Measurements from ENCODE around the gene PRM1. TPM values are rescaled to one million over a fixed set of nuclear protein-coding genes. Genes with fewer than 3 reads are reported as not detected.

PRM1 gene
- total and polyA plus RNA-seq, 2 of the 13 experiments (the other 11 are each of a cell fraction or from before 2014, with no cell fraction given) = not detected

DNA sequence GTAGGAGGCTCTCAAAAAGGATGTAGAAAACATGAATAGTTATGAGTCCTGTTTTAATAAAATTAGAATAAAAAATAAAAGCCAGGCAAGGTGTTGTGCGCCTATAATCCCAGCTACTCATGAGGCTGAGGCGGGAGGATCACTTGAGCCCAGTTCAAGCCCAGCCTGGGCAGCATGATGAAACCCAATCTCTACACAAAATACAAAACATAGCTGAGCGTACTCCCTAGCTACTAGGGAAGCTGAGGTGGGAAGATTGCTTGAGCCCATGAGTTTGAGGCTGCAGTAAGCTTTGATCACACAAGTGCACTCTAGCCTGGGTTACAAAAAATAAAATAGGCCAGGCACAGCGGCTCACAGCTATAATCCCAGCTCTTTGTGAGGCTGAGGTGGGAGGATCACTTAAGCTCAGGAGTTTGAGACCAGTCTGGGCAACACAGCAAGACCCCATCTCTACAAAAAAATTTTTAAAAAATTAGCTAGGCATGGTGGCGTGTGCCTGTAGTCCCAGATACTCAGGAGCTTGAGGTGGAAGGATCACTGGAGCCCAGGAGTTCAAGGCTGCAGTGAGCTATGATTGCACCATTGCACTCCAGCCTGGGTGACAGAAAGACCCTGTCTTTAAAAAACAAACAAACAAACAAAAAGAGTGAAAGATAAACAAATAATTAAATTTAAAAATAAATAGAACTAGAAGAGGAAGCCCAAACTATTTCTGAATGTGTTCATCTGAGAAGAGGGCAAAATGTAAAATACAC lies 17.2 kb upstream of the PRM1 start (continued):
- TF ChIP-seq SAP130 (CRISPR knock-in tag; IDR thresholded peaks at IDR 0.05; ENCODE audit: low read depth) (no peak), DNMT1 (CRISPR knock-in tag; IDR thresholded peaks at IDR 0.05) (no peak), DR1 (CRISPR knock-in tag; IDR thresholded peaks at IDR 0.05) (no peak), SNAI1 (CRISPR knock-in tag; IDR thresholded peaks at IDR 0.05; ENCODE audit: borderline replicate concordance) (0 out of 2 replicates have a peak, but pooled peaks have one; percentile 60), ZNF724P (CRISPR knock-in tag; IDR thresholded peaks at IDR 0.05; ENCODE audit: borderline replicate concordance) (peak; percentile 38; the same call in 1 of the 2 replicates), ZFP62 (CRISPR knock-in tag; IDR thresholded peaks at IDR 0.05) (no peak), ZBTB38 (CRISPR knock-in tag; IDR thresholded peaks at IDR 0.05) (peak; percentile 59; the same call in 1 of the 2 replicates), ZNF205 (CRISPR knock-in tag; IDR thresholded peaks at IDR 0.05) (no peak), ZFP37 (CRISPR knock-in tag; IDR thresholded peaks at IDR 0.05; ENCODE audit: borderline replicate concordance) (0 out of 2 replicates have a peak, but pooled peaks have one; percentile 6), ZNF264 (CRISPR knock-in tag; IDR thresholded peaks at IDR 0.05) (0 out of 2 replicates have a peak, but pooled peaks have one; percentile 10), KAT8 (CRISPR knock-in tag; IDR thresholded peaks at IDR 0.05) (no peak; the same call in 1 of the 2 replicates), HOXA5 (CRISPR knock-in tag; IDR thresholded peaks at IDR 0.05) (no peak), HNF4A (CRISPR knock-in tag; IDR thresholded peaks at IDR 0.05) (peak; percentile 60), ZNF121 (CRISPR knock-in tag; IDR thresholded peaks at IDR 0.05) (peak; percentile 99), MED1 (CRISPR knock-in tag; IDR thresholded peaks at IDR 0.05) (0 out of 2 replicates have a peak, but pooled peaks have one; percentile 11), KAT7 (CRISPR knock-in tag; IDR thresholded peaks at IDR 0.05; ENCODE audit: borderline replicate concordance) (peak; percentile 12; the same call in 1 of the 2 replicates), NR2F1 (CRISPR knock-in tag; IDR thresholded peaks at IDR 0.05) (peak in 1 of 2 experiments; percentile 35; a peak in 1 of 4 replicates), RFX1 (IDR thresholded peaks at IDR 0.05) (no peak), TCF7 (IDR thresholded peaks at IDR 0.05; ENCODE audit: low read depth) (no peak)
- TF ChIP-seq, protein P1, sequence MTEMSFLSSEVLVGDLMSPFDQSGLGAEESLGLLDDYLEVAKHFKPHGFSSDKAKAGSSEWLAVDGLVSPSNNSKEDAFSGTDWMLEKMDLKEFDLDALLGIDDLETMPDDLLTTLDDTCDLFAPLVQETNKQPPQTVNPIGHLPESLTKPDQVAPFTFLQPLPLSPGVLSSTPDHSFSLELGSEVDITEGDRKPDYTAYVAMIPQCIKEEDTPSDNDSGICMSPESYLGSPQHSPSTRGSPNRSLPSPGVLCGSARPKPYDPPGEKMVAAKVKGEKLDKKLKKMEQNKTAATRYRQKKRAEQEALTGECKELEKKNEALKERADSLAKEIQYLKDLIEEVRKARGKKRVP (CRISPR knock-in tag; IDR thresholded peaks at IDR 0.05) = peak in 1 of 2 experiments; percentile 19; a peak in 1 of 4 replicates
- TF ChIP-seq, protein P2, sequence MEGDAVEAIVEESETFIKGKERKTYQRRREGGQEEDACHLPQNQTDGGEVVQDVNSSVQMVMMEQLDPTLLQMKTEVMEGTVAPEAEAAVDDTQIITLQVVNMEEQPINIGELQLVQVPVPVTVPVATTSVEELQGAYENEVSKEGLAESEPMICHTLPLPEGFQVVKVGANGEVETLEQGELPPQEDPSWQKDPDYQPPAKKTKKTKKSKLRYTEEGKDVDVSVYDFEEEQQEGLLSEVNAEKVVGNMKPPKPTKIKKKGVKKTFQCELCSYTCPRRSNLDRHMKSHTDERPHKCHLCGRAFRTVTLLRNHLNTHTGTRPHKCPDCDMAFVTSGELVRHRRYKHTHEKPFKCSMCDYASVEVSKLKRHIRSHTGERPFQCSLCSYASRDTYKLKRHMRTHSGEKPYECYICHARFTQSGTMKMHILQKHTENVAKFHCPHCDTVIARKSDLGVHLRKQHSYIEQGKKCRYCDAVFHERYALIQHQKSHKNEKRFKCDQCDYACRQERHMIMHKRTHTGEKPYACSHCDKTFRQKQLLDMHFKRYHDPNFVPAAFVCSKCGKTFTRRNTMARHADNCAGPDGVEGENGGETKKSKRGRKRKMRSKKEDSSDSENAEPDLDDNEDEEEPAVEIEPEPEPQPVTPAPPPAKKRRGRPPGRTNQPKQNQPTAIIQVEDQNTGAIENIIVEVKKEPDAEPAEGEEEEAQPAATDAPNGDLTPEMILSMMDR (CRISPR knock-in tag; IDR thresholded peaks at IDR 0.05) = 0 out of 2 replicates have a peak, but pooled peaks have one; percentile 14
- TF ChIP-seq, protein P3, sequence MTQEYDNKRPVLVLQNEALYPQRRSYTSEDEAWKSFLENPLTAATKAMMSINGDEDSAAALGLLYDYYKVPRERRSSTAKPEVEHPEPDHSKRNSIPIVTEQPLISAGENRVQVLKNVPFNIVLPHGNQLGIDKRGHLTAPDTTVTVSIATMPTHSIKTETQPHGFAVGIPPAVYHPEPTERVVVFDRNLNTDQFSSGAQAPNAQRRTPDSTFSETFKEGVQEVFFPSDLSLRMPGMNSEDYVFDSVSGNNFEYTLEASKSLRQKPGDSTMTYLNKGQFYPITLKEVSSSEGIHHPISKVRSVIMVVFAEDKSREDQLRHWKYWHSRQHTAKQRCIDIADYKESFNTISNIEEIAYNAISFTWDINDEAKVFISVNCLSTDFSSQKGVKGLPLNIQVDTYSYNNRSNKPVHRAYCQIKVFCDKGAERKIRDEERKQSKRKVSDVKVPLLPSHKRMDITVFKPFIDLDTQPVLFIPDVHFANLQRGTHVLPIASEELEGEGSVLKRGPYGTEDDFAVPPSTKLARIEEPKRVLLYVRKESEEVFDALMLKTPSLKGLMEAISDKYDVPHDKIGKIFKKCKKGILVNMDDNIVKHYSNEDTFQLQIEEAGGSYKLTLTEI (CRISPR knock-in tag; conservative IDR thresholded peaks at IDR 0.05) = no peak
- TF ChIP-seq, protein P4, sequence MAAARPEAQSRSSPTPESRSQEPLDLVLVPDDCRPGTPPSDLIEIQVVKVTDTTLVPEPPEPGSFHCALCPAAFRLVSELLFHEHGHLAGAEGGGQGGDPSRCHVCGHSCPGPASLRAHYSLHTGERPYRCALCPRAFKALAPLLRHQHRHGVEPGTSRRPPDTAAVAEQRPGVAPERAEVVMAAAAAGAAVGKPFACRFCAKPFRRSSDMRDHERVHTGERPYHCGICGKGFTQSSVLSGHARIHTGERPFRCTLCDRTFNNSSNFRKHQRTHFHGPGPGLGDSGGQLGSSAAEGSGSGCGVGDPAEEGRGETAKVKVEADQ (CRISPR knock-in tag; IDR thresholded peaks at IDR 0.05; ENCODE audit: borderline replicate concordance) = peak; percentile 35; the same call in 1 of the 2 replicates
